ENCODE results near the gene FBXO4.

DNA sequence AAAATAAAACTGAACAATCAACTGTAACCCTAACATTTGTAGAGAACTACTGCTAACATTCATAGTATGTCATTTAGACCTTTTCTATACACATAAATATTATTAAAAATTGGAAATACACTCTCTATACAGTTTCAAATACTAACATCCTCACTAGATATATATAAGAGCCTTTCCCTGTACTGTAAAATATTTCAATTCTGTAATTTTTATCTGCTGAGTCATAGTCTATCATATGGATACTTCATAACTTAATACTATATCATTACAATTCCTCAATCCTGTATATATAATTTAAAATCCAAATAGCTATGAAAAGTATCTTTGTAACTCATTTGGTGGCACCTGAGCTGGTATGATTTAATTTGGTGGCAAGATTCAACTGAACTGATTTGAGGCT is 55.8 kb downstream of the FBXO4 start:
- TF ChIP-seq, protein P1, sequence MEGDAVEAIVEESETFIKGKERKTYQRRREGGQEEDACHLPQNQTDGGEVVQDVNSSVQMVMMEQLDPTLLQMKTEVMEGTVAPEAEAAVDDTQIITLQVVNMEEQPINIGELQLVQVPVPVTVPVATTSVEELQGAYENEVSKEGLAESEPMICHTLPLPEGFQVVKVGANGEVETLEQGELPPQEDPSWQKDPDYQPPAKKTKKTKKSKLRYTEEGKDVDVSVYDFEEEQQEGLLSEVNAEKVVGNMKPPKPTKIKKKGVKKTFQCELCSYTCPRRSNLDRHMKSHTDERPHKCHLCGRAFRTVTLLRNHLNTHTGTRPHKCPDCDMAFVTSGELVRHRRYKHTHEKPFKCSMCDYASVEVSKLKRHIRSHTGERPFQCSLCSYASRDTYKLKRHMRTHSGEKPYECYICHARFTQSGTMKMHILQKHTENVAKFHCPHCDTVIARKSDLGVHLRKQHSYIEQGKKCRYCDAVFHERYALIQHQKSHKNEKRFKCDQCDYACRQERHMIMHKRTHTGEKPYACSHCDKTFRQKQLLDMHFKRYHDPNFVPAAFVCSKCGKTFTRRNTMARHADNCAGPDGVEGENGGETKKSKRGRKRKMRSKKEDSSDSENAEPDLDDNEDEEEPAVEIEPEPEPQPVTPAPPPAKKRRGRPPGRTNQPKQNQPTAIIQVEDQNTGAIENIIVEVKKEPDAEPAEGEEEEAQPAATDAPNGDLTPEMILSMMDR (IDR thresholded peaks at IDR 0.05): no peak
- no peak for TF ChIP-seq POLR2A (IDR thresholded peaks at IDR 0.05)

All from uterus (tissue), 2 donors.